Spleen (tissue), 7 donors: ENCODE measurements around the gene HIPK2.

Experiments
- POLR2AphosphoS5 ChIP-seq, 3 donors: sonication (generic); formaldehyde crosslinking; IDR thresholded peaks; one replicate each; pipeline ENCODE4 v1.5.1; 2017; ENCODE audit warnings: antibody characterized with exemption in 3 of 3
- TF ChIP-seq, protein P1 (sequence below), 11 experiments: fragments of 200-600 bp in 7 of 11; fragments of 450-650 bp in 4 of 11; sonication (generic) in 4 of 11; IDR thresholded peaks in 8 of 11; conservative IDR thresholded peaks in 3 of 11; 1 replicate in 7 of 11; 2 replicates in 4 of 11; pipeline versions ENCODE4 v1.4.0 to v1.8.0; 2016 to 2021; ENCODE audit warnings: antibody characterized with exemption in 11 of 11, inconsistent platforms in 4 of 11, mild to moderate bottlenecking in 1 of 11
- donor health status: DM: no; HTN: no; CAD: no; lungs with moderate emphysema.
- donor health status: DM: no; HTN: no; CAD: no.
- donor health status: DM: no; HTN: no; CAD: no.

DNA sequence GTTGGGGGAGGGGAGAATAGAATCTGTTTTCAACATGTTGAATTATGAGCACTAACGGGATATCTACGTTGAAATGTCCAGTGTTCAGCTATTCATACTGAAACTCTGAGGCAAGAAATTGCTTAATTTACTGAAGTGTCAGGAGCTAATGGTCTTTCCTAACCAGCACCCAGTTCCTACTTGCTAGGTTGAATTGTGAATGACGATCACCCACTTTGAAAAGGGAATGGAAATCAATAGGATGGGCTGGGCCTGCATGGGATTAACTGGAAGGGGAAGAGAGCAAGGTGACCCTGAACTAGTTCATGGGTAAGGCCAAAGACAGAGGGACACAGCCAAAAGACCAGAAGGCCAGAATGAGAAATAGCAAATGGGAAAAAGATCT is 51.3 kb downstream of the HIPK2 start:
- TF ChIP-seq, protein P1, sequence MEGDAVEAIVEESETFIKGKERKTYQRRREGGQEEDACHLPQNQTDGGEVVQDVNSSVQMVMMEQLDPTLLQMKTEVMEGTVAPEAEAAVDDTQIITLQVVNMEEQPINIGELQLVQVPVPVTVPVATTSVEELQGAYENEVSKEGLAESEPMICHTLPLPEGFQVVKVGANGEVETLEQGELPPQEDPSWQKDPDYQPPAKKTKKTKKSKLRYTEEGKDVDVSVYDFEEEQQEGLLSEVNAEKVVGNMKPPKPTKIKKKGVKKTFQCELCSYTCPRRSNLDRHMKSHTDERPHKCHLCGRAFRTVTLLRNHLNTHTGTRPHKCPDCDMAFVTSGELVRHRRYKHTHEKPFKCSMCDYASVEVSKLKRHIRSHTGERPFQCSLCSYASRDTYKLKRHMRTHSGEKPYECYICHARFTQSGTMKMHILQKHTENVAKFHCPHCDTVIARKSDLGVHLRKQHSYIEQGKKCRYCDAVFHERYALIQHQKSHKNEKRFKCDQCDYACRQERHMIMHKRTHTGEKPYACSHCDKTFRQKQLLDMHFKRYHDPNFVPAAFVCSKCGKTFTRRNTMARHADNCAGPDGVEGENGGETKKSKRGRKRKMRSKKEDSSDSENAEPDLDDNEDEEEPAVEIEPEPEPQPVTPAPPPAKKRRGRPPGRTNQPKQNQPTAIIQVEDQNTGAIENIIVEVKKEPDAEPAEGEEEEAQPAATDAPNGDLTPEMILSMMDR (IDR thresholded peaks at IDR 0.05 in 8 of 11, conservative IDR thresholded peaks at IDR 0.05 in 3 of 11) = no peak
- TF ChIP-seq POLR2AphosphoS5 (IDR thresholded peaks at IDR 0.05) = peak in 1 of 3 donors; percentile 44
